GM20000 (cell line): ENCODE data around the gene SLC12A6.

Experiments
- DNase-seq: peaks from one replicate; pipeline ENCODE4 v3.0.0; 2012; ENCODE audit warnings: low spot score
- CTCF ChIP-seq: IDR thresholded peaks from 2 replicates; pipeline ENCODE4 v1.5.1; 2012; ENCODE audit warnings: mild to moderate bottlenecking, control low read depth; ENCODE audit errors: extremely low read depth, missing control alignments

The SLC12A6 gene

GRCh38 chr15:34324933-34325332 is 12.6 kb downstream of the SLC12A6 start:
- TF ChIP-seq CTCF: no peak
- DNase-seq: no peak

- DNase-seq: no peak
- no peak for TF ChIP-seq CTCF
These were observed 14.4 kb downstream of the SLC12A6 start for GRCh38 chr15:34323217-34323616.

- TF ChIP-seq CTCF: no peak
- peak; percentile 35 for DNase-seq
These were observed 19.1 kb downstream of the SLC12A6 start for GRCh38 chr15:34318277-34319079.

- no peak for TF ChIP-seq CTCF
- DNase-seq: no peak
These were observed 22.8 kb downstream of the SLC12A6 start for GRCh38 chr15:34314491-34315490.

- no peak for TF ChIP-seq CTCF
- DNase-seq: no peak
These were observed 26.0 kb downstream of the SLC12A6 start for GRCh38 chr15:34311563-34311962.

- TF ChIP-seq CTCF: no peak
- no peak for DNase-seq
These were observed 33.0 kb downstream of the SLC12A6 start for GRCh38 chr15:34304613-34305012.

GRCh38 chr15:34301058-34301457 is 36.5 kb downstream of the SLC12A6 start:
- no peak for TF ChIP-seq CTCF
- DNase-seq: no peak
